ENCODE data around the gene MAPK8.
"Not testable (repeated sequence)": the region's sequence is repeated elsewhere in the genome, so short reads cannot be mapped to it uniquely, and the experiment has no call there.

The MAPK8 gene

DNA sequence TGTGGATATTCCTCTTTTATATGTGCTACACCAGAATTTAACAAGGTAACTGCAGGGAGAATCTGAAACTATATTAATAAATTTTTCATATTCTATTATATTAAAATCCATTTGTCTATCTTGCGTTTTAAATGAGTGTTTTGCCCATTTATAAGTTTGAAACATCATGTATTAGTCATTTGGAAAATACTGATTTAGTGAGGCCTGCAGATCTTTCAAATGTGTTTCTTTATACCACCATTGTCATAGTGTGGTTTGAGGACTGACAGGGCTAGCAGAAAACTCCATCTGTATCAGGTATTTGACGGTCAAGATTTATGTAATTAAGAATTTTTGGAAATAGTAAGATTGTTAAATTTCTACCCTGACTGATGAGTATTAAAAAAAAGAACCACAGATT, 29.3 kb downstream of the MAPK8 start:
- no peak for DNase-seq (ENCODE audit: low read depth in 2 of 2)

DNA sequence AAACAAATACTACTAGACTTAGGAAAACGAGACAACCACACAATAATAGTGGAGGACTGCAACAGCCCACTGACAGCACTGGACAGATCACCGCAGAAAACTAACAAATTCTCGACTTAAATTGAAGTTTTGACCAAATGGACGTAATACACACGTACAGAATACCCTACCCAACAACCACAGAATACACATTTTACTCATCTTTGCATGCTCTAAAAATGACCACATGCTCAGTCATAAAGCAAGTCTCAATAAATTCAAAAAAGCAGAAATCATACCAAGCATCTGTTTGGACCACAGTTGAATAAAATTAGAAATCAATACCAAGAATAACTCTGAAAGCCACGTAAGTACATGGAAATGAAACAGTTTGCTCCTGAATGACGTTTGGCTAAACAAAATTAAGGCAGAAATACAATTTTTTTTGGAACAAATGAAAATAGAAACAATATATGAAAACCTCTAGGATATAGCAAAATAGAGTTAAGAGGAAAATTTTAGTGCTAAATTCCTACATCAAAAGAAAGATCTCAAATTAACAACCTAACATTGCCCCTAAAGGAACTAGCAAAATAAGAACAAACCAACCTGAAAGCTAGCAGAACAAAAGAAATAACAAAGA, 30.6 kb downstream of the MAPK8 start:
- no peak for DNase-seq (ENCODE audit: low read depth in 2 of 2)

DNA sequence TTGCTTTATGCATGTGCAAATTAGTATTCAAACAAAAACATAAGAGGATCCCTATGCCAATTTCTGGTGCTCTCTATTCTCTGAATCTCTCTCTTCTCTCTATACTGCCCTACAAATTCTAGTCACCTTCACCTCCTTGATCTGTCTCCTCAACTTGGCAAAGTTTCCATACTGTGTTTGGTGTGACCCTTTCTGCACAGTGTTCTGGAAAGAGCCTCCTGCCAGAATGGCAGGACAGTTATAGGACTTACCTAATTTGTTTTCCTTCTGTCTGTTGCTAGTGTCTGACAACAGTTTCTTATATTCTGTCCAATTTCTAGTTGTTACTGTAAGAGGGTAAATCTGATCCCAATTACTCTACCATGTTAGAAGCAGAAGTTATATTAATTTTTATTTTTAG, 34.3 kb downstream of the MAPK8 start:
- no peak for DNase-seq (ENCODE audit: low read depth in 2 of 2)

DNA sequence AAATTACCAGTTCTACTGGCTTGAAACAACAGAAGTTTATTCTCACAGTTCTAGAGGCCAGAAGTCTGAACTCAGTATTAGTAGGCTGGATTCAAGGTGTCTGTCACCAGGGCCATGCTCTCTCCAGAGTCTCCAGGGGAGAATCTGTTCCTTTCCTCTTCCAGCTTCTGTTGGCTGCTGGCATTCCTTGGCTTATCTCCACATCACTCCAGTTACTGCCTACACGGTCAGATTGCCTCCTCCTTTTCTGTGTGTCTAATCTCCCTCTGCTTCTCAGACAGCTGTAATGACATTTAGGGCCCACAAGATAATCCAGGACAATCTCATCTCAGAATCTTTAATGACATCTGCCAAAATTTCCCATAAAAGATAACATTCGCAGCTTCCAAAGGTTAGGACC, 36.6 kb downstream of the MAPK8 start:
- DNase-seq (ENCODE audit: low read depth in 2 of 2): no peak

GRCh38 chr10:48343921-48344598, 37.6 kb downstream of the MAPK8 start:
- DNase-seq (ENCODE audit: low read depth in 2 of 2): no peak

DNA sequence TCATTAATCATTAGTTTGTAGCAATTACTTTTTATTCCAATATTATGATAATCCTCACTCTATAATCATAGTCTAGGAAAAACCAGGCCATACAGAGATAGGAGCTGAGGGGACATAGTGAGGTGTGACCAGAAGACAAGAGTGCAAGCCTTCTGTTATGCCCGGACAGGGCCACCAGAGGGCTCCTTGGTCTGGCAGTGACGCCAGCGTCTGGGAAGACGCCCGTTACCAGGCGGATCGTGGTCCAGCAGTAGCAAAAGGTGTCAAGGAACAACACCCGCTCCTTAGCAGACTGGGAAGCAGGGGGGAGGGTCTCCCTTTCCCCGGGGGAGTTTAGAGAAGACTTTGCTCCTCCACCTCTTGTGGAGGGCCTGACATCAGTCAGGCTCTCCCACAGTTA, 39.8 kb downstream of the MAPK8 start:
- DNase-seq (ENCODE audit: low read depth in 2 of 2): not testable (repeated sequence)

GRCh38 chr10:48347539-48347938, 41.1 kb downstream of the MAPK8 start:
- DNase-seq (ENCODE audit: low read depth in 2 of 2): not testable (repeated sequence)

DNA sequence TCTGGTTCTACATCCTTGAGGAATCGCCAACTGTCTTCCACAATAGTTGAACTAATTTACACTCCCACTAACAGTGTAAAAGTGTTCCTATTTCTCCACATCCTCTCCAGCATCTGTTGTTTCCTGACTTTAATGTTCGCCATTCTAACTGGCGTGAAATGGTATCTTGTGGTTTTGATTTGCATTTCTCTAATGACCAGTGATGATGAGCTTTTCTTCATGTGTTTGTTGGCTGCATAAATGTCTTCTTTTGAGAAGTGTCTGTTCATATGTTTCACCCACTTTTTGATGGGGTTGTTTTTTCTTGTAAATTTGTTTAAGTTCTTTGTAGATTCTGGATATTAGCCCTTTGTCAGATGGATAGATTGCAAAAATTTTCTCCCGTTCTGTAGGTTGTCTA, 41.5 kb downstream of the MAPK8 start:
- not testable (repeated sequence) for DNase-seq (ENCODE audit: low read depth in 2 of 2)

DNA sequence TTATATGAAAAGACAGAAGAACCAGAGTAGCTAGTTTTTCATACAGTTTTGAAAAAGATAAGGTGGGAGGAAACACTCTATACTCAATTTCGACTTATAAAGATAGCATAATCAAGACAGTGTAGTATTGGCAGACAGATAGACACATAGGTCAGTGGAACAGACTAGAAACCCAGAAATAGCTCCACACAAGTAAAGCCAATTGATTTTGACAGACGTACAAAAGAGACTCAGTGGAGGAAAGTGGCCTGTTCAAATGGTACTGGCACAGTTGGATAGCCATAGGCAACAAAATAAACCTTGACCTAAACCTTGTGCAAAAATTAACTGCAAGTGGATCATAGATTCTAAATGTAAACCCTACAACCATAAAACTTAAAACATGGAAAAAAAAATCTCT, 46.8 kb downstream of the MAPK8 start:
- DNase-seq (ENCODE audit: low read depth in 2 of 2): no peak

- no peak for DNase-seq (ENCODE audit: low read depth in 2 of 2)
Observed at GRCh38 chr10:48357631-48358030, 51.2 kb downstream of the MAPK8 start.

DNA sequence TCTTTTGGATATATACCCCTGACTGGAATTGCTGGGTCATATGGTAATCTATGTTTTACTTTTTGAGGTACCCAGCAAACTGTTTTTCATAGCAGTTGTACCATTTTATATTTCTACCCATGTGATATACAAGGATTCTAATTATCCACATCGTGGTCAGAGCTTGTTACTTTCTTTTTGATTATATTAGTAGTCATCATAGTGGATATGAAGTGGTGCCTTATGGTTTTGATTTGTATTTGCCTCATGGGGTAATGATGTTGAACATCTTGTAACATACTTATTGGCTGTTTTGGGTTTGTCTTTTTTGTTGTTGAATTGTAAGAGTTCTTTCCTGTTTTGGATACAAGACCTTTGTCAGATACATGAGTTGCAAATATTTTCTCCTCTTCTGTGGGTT, 51.7 kb downstream of the MAPK8 start:
- no peak for DNase-seq (ENCODE audit: low read depth in 2 of 2)

DNA sequence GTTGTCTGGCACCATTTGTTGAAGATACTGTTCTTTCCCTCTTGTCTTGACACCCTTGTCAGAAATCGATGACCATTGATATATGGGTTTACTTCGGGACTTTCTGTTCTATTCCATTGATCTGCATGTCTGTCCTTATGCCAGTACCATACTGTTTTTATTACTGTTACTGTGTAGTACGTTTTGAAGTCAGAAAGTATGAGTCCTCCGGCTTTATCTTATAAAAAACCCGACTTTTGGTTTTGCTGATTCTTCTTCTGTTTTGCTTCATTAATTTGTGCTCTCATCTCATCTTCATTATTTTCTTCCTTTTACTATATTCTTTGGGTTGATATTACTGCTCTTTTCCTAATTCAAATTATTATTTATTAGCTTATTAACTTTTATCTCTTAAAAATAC, 52.4 kb downstream of the MAPK8 start:
- no peak for DNase-seq (ENCODE audit: low read depth in 2 of 2)

- no peak for DNase-seq (ENCODE audit: low read depth in 2 of 2)
Observed at GRCh38 chr10:48361176-48361575, 54.7 kb downstream of the MAPK8 start.

DNA sequence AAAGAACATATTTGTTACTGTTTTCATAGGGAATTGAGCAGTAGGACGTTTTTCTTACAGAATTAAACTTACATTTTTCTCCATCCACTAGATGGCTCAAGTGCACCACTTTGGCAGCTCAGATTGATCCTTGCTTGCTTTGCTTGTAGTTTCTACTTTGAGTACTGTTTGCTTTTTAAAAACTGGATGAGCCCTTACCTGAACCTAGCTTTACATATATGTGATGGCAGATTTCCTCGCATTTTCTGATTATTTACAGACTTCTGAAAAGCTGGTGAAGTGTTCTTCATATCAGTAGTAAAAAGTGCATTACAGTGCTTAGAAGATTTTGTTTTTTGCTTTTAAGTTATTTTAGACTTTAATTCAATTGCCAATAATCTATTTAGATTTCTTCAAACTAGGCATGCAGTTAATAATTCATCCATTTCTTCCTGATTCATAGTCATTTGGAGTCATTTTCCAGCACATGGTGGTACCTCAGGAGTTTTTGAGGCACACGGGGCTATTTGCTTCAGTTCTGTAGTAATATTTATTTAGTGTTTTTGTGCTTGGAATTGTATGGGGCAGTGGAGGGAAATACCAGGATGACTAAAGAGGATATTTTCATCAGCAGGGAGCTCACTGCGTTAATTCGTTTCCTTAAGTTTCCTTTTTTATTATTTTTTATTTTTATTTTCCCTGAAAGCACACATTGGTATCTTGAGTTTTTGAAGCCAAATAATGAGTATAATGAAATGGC, 57.3 kb downstream of the MAPK8 start:
- no peak for DNase-seq (ENCODE audit: low read depth in 2 of 2)

DNA sequence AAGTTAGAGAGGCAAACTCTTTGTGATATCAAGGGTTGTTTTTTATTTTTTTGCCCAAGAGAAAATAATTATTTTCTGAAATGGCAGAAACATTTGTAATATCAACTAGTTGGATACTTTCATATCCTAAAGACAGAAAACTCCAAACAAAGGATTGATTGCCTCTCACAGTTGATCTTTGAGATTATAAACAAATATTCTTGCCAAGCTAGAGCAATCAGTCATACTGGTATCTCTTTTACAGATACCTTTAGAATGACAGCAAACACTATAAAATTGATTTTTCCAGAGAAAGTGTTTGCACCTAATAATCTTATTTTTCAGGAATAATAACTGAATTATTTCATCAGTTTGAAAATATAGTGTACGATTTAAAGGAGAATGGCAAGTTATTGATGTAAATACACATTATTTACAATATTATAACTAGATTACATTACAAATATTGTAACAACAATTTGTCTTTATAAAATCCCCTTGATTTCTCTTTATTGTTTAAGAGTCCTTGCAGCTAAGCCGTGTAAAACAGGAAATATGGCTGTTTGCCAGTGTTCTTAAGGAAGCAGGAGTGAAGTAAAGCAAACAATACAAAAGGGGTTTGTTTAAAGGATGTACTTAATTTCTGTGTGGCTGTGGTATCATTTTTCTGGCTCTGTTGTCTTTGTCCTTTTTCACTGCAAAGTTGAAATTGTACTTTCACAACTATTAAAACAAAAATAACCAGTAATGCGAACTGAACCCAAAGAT, 58.4 kb downstream of the MAPK8 start:
- no peak for DNase-seq (ENCODE audit: low read depth in 2 of 2)

DNA sequence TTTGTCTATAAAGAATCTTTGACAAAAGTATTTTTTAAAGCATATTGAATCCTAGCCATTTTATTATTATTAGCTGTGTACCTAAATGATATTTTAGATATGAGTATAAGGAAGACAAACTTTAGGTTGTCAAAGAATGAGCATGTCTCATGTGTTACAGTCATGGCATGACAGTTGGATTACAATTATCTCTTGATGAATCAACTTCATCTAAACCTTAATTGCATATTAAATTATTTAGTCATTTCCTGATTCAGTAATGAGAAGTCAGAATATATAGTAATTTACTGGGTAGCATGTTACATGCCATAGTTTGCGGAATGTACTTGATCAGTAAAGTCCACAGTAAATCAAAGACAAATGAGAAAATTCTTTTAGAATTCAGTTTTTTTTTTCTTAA, 59.2 kb downstream of the MAPK8 start:
- no peak for DNase-seq (ENCODE audit: low read depth in 2 of 2)

GRCh38 chr10:48366261-48366660, 59.8 kb downstream of the MAPK8 start:
- no peak for DNase-seq (ENCODE audit: low read depth in 2 of 2)

GRCh38 chr10:48369501-48369900, 63.0 kb downstream of the MAPK8 start:
- no peak for DNase-seq (ENCODE audit: low read depth in 2 of 2)

GRCh38 chr10:48377751-48378530, 71.5 kb downstream of the MAPK8 start:
- DNase-seq (ENCODE audit: low read depth in 2 of 2): no peak

- no peak for DNase-seq (ENCODE audit: low read depth in 2 of 2)
Observed at GRCh38 chr10:48378675-48379074, 72.2 kb downstream of the MAPK8 start.

- DNase-seq (ENCODE audit: low read depth in 2 of 2): no peak
Observed at GRCh38 chr10:48381971-48382370, 75.5 kb downstream of the MAPK8 start.

GRCh38 chr10:48382982-48383381, 76.5 kb downstream of the MAPK8 start:
- DNase-seq (ENCODE audit: low read depth in 2 of 2): no peak

All from stimulated activated CD8-positive, alpha-beta memory T cell treated with anti-CD3 and anti-CD28 coated beads, Interleukin-2, amount 100 ng/mL, for 48 hours (primary cell).